Activated CD4-positive, alpha-beta T cell treated with anti-CD3 and anti-CD28 coated beads for 1 hour (primary cell): ENCODE measurements around the gene BCL11A.

ENCODE experiments used
- DNase-seq: peaks from one replicate; pipeline ENCODE4 v3.0.0-alpha.2; 2020

BCL11A gene

DNA sequence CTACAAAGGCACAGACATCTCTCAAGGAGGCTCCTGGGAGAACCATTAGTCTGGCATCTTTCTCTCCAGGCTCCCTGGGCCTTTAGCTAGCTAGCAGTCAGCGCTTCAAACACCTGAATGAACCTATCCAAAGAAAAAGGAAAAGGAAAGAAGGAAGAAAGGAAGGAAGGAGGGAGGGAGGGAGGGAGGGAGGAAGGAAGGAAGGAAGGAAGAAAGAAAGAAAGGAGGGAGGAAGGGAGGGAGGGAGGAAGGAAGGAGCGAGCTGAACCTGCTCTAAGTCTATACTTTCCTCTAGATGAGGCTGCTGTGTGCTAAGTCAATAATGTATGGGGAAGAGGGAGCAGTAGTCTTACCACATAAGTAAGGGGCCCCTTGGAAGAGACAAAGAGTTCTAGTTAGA lies 5.1 kb upstream of the BCL11A start:
- DNase-seq, result no peak

- no peak for DNase-seq
Observed at GRCh38 chr2:60557486-60557864, 4.0 kb upstream of the BCL11A start.

DNA sequence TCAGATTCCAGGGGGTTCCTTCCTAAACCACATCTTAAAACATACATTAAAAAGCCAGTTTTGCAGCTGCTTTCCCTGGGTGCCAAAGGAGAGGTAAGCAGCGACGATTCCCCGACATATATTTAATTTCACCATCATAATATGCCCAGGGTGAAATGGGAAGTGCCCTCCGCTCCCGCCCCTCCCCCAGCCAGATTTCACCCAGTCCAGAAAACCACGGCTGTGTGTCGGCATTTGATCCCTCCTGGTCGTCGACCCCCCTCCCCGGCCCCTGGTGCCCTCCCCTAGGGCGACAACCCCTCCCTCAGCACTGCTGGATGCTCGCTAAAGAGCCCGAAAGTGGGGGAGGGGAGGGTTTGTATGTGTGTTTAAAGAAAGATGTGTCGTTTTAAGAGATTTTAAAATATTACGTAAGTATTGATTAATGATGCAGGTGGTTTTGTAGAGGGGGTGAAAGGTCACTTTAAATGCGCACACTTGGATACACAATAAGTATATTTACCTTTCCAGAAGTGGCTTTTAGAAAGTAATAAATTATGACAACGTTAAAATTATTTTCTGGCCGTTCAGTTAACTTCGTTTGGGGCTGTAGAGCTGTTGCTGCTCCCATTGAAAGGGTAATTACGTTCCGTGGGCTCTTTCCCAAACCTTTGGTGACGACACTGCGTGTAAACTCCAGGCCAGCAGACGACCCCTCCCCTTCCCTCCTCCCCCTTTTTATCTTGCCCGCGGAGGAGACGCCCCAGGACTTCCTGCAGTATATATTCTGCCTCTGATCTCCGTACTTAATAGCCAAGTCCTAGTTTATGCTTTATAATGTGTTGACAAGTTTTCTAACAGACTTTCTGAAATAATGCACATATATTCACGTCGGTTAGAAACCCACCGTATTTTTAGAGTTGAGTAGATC lies 3.4 kb upstream of the BCL11A start:
- DNase-seq, result no peak

- no peak for DNase-seq
Observed at GRCh38 chr2:60556175-60556574, 2.7 kb upstream of the BCL11A start.

DNA sequence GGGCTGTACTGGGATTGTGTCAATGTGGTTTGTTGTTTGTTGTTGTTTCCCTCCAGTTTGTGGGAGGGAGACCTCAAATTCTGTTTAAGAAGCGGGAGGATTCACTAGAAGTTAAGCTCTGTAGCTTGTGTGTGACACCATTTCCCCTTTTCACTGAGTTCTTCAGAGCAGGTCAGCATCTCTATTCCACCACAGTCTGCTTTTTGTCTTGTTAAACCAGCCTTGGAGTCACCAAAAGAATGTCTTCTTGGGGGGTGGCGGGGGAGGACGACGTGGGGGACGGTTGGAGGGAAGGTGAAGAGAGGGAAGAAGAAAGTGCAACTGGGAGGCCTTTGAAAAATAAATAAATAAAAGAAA lies 2.3 kb upstream of the BCL11A start:
- no peak for DNase-seq

DNA sequence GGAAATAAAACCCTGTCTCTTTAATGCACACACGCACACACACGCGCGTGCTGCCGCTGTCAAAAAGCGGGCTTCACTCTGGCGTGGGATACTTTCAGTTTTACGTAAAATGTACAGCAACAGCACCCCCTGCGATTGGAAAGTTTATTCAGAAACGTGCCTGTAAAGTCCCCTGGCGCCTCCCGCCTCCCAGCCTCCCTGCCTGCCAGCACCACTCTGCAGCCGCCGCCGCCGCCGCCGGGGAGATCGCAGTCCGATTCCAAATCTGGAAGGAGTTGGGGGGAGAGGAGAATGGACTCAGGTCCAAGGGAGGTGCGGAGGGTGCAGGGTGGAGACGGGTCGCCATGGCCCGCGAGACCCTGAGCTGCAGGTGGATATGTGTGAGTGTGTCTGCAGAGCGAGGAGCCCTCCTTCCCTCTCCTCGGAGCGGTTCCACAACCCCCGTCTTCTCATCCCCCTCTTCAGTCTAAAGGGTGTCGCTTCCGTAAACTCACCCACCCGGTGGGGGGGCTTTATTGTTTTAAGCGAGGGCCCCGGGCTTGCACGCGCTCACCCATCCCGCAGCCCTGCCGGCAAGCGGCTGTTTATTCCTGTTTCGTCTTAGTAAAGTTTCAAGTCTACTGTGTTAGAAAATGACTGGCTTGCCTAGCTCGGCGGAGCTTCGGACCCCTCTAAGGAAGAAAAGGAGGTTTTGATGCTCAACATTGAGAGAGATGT lies 1.8 kb upstream of the BCL11A start:
- DNase-seq, result no peak

- DNase-seq, result no peak
Observed at GRCh38 chr2:60554646-60555065, 1.2 kb upstream of the BCL11A start.

- no peak for DNase-seq
Observed at GRCh38 chr2:60554074-60554645, 706 bp upstream of the BCL11A start.

DNA sequence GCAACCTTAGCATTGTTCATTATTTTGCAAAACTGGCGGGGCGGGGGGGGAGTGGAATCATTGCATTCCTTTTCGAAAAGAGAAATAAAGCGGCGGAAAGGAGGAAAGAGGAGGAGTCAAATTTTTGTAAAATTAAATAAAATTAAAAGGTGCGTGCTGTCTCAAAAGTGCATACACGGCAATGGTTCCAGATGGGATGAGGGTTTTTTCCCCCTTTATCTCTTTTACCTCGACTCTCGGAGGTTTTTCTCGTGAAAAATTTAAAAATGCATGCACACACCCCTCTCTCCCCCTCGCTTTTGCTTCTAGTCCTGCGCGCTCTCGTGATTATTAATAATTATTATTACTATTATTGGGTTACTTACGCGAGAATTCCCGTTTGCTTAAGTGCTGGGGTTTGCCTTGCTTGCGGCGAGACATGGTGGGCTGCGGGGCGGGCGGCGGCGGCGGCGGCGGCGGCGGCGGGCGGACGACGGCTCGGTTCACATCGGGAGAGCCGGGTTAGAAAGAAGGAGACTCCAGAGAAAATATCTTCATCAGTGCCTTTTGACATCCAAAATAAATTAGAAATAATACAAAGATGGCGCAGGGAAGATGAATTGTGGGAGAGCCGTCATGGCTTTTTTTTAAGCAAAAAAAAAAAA lies 481 bp downstream of the BCL11A start:
- DNase-seq, result no peak

- DNase-seq, result no peak
Observed at GRCh38 chr2:60552078-60552850, 1.2 kb downstream of the BCL11A start.

DNA sequence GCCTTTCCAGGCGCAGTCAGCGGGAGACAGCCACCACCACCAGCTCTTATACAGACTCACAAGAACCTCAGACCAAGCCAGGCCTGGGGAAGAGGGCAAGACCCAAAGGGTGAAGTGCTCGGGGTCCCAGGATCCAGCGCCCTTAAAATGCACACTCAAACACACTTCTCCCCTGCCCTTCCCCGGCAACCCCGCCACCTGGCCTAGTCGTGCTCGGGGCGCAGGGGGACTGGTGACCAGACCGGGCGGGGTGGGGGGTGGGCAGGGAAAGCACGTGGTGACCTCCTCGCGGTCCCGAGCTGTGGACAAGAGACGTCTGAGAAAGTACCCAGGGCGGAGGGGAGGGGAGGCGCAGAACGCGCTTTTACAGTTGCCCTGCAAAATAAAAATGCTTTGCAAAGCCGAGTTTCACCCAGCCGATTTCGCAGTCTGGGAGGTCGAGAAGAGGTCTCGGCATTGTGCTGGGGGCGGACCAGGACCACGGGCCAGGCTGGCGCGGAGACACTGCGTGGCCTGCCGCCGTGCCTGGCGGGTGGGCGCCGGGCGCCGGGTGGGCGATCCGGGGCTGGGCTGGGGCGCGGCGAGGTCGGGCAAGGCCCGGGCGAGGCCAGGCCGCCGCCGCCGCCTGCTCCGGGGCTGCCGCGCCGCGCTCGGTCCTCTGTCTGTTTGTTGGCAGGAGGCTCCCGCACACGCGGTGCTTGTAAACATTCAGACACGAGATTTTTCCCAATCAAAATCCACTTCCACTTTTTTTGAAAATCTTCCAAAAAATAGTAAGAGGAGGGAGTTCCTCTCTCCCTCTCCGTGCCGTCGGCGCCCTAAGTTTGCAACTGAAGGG lies 2.0 kb downstream of the BCL11A start:
- no peak for DNase-seq

- DNase-seq, result no peak
Observed at GRCh38 chr2:60550984-60551239, 2.5 kb downstream of the BCL11A start.

DNA sequence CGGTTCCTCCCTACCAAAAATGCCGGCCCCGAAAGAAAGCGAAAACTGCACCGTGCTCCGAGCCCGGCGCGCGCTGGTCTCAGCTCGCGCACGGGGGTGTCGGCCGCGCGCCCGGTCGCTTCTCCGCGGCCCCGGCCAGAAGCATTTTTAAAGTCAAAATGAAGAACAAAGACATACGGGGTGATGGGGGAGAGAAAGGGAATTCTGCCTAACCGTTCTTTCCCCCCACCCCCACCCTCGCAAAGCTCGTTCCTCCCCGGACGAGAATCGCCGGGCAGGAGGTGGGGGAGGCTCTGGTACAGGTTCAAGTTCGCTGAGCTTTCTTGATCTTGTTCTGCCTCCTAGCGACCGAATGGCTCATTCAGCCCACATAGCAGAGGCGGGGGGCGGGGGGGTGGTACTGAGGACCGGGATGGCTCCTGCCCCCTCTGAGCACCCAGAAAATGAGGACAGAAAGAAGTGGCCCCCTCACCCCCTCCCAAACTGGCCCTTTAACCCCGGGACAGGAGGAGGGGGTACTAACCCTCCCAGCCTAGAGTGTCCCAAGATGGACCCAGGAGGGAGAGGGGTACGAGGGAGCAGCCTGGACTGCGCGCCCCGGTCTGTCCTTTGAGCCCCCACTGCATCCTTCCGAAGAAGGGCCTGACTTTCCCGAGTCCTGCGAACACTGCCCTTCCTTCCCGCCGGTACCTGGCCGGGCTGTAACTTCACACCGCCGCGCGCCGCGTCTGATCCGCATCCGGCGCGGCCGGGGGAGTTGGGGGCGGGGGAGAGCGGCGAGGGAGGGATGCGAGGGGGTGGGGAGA lies 3.1 kb downstream of the BCL11A start:
- DNase-seq, result no peak

DNA sequence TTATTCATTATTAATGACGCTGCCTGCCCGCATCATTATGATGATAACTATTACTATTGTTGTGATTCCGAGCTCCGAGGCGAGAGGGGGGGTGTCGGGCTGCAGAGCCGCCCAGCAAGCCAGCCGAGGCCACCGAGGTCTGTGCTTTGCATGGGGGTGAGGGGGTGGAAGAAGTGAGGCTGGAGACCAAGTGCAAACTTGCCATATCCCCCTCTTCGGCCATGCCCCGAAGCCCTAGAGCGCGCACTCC lies 3.6 kb downstream of the BCL11A start:
- no peak for DNase-seq

DNA sequence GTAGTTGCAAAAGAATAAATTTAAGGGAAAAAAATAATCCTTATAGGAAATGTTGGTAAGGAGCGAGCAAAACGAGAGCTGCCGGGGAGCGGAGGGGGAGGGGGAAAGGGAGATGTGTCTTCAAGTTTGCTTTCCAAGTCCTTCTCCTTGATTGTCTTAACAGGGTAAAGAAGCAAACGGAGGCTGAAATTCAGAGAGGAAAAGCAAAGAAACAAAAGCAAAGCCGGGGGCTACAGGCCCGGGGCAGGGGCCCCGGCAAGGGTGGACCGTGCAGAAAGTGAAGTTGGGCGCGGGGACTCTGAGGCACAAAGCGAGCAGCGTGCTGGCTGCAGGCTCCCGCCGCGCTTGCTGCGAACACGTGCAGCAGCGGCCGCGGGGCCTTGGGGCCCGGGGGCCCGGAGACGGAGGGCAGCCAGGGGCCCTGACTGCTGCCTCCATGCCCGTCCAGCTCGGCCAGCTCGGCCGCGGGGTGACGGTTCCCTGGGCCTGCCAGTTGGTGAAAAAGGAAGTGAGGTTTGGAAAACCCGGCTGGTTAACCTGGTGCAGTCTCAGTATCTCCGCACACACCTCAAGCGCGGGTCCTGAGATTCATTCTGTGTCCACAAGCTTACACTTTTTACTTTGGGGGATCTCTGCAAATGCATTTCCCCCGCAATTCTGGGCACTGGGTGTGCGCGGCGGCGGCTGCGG lies 4.1 kb downstream of the BCL11A start:
- no peak for DNase-seq

GRCh38 chr2:60548845-60549237 lies 4.6 kb downstream of the BCL11A start:
- DNase-seq, result no peak

- DNase-seq, result no peak
Observed at GRCh38 chr2:60548311-60548710, 5.1 kb downstream of the BCL11A start.

DNA sequence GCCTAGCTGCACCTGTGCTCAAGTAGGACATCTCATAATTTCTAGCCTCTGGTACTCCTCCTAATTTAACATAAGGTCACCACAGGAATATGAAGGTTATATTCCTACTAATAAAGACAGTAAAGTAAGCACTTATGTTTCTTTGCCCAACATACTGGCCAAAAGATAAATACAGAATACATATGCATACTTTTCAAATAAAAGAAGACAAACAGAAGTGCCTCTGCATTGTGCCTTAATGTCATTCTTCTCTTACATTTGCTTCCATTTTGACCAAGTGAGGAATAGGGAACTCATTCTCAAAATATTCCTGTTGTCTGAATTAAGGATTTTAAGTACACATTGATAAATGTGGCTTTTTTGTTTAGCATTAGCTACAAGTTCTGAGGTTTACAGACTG lies 5.6 kb downstream of the BCL11A start:
- no peak for DNase-seq

GRCh38 chr2:60546756-60547420 lies 6.6 kb downstream of the BCL11A start:
- no peak for DNase-seq

- DNase-seq, result no peak
Observed at GRCh38 chr2:60544954-60545560, 8.4 kb downstream of the BCL11A start.
